Ammon's horn (tissue), 1 donor: ENCODE measurements around the gene TMTC2.
"Not testable (repeated sequence)": the region's sequence is repeated elsewhere in the genome, so short reads cannot be mapped to it uniquely, and the experiment has no call there.

ENCODE experiments used
- DNase-seq: peaks from one replicate; pipeline ENCODE4 v3.0.0-alpha.2; 2016; ENCODE audit warnings: low spot score

TMTC2 gene

DNA sequence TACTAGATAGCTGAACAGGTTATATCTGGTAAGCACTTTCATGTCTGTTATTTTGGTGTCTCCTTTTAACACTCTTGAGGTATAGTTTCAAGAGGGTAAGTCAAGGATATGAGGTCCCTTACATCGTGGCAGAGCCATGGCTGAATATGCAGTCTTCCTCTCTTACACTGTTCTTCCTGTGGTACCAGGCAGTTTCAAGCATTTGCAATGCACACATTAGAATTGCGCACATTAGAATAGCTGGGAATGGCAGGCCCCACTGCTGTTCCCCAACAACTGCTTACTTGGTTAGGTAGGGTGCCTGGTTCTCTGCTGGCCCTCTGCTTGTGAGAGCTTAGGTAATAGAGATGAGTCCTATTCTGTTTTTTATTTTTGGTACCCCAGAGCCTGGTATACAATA lies 41.2 kb downstream of the TMTC2 start:
- no peak for DNase-seq

DNA sequence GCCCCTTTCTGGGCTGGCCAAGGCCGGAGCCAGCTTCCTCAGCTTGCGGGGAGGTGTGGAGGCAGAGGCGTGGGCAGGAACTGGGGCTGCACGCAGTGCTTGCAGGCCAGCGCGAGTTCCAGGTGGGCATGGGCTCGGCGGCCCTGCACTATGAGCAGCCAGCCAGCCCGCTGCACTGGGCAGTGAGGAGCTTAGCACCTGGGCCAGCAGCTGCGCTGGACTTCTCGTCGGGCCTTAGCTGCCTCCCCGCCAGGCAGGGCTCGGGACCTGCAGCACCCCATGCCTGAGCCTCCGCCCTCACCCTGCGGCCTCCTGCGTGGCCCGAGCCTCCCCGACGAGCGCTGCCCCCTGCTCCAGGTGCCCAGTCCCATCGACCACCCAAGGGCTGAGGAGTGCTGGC lies 42.0 kb downstream of the TMTC2 start:
- DNase-seq = no peak

DNA sequence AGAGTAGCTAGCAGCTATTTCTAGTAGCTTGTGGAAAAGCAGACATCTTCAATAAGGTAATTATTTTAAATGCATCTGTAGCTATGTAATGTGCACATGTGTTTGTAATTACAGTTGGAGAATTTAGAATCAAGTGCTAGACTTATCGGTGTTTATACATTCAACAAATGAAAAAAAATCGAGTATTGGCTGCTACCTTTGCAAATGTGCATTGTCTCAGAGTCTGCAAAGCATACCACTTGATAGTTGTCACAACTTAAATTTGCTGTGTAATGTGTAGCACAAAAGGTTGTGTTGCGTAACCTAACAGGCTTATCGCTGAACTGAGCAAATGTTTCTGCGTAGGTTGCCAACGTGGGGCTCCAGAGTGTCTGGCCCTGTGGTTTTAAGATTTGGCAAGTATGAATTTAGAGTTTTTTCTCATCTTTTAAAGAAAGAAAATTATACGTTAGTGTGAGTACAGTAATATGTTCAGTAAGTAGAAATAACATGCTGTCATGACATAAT lies 44.3 kb downstream of the TMTC2 start:
- no peak for DNase-seq

- DNase-seq = no peak
These were observed 53.7 kb downstream of the TMTC2 start for GRCh38 chr12:82740129-82741000.

DNA sequence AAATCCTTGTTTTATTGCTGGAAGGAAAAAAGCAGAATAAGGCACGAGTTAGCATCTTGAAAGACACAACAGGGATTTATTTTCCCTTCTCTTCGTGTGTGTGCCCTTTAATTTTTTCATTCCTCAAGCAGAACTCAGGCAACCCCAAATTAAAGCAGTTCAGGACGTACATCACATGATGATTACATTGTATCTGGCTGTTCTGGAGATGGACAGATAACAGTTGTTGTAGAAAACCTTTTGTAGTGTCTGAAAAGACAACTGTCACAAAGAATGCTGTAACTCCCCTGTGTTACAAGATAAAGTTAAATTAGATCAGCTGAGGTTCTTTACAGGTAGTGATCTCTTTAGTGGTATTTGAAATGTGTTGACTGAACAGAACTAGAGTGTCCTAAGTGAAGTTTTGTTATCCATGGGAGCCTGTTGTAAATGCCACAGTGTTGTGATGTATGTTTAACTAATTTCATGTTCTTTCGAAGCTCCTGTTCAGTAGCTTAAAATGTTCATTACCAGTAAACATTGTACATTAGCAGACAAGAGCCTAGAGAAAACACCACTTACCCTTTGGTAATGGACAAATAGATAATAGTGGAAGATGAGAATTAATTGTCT lies 58.5 kb downstream of the TMTC2 start:
- DNase-seq = no peak

DNA sequence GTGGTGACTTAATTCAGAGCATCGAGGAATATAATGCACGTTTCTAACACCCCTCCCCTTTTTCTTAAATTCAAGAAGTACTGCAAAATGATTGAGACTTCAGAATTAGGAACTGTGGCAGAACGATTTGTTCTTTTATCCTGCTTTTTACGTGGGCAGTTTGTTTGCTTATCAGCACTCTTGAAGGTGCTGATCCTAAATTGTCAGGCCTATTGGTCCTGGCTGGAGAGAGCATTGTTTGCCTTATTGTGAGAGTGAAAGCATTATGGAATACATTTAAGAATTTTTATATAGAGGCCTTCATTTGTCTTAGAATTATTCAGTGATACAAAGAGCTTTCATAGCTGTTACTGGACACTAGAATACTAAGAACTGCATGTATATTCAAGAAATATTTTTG lies 59.1 kb downstream of the TMTC2 start:
- DNase-seq = no peak

DNA sequence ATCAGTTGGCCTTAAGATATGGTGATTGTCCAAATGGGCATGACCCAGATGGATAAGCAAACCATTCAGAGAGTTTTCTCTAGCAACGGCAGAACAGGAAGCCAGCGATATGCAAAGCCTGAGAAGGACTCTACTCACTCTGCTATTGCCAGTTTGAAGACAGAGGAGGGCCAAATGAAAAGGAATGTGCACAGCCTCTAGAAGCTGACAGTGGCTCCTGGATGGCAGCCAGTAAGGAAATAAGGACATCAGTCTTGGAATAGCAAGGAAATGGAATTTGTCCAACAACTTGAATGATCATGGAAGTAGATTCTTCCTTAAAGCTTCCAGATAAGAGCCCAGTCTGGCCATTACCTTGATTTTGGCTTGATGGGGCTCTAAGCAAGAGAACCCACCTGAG lies 60.0 kb downstream of the TMTC2 start:
- DNase-seq = no peak

DNA sequence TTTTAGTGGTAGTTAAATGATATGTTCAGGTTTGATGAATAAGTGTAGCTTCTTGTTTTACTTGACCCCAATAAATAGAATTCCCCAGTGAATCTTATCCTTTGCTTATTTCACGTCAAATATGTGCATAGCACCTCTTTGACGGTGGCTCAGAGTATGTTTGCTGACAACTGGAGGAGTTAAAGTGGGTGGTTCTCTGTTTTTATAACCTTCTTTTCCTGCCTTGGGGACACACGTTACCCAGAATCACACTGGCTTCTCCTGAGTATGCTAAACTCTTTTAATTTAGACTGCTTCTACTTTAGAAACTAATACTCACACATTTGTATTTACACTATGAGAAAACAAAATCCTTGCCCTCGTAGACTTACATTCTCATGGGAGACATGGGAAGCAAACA lies 62.3 kb downstream of the TMTC2 start:
- no peak for DNase-seq

GRCh38 chr12:82754856-82755255 lies 68.2 kb downstream of the TMTC2 start:
- DNase-seq = no peak

DNA sequence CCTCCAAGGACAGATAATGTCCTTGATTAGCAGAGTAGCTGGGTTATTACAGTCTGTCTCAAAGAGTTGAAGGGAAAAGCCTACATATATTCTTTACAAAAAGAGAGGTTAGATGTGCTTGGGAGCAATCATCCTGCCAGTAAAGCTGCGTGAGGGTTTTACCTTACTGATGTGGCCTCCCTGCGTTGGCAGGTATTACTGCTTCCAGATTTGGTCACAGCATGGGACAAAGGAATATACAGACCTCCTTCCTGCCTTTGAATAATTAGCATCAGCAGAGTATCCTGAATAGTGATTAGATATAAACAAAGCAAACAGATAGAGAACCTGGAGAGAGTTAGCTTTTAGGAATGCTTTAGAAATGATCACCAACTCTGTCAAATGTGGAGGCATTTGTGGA lies 69.6 kb downstream of the TMTC2 start:
- DNase-seq = no peak

GRCh38 chr12:82757059-82757458 lies 70.4 kb downstream of the TMTC2 start:
- DNase-seq = no peak

- DNase-seq = no peak
These were observed 71.0 kb downstream of the TMTC2 start for GRCh38 chr12:82757656-82758055.

GRCh38 chr12:82758749-82759330 lies 72.1 kb downstream of the TMTC2 start:
- DNase-seq = peak; percentile 40

DNA sequence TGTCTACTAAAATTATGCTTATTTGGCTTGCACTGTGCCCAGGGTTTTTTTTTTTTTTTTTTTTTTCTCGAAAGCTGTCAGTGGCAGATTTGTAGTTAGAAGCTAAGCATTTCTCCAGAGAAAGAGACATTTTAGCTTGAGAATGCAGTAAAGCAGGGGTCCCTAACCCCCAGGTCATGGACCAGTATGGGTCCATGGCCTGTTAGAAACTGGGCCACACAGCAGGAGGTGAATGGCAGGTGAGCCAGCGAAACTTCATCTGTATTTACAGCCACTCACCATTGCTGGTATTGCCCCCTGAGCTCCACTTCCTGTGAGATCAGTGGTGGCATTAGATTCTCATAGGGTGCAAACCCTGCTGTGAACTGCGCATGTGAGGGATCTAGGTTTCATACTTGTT lies 73.7 kb downstream of the TMTC2 start:
- no peak for DNase-seq

DNA sequence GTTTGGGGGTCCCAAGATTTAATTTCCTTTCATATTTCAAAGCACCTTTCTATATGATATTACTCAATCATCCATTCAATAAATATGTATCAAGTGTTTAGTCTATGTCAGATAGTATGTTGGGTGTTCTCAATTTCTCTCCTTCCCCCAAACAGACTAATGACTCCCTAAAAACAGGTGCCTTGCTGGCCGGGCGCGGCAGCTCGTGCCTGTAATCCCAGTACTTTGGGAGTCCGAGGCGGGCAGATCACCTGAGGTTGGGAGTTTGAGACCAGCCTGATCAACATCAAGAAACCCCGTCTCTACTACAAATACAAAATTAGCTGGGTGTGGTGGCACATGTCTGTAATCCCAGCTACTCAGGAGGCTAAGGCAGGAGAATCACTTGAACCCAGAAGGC lies 78.5 kb downstream of the TMTC2 start:
- DNase-seq = not testable (repeated sequence)

DNA sequence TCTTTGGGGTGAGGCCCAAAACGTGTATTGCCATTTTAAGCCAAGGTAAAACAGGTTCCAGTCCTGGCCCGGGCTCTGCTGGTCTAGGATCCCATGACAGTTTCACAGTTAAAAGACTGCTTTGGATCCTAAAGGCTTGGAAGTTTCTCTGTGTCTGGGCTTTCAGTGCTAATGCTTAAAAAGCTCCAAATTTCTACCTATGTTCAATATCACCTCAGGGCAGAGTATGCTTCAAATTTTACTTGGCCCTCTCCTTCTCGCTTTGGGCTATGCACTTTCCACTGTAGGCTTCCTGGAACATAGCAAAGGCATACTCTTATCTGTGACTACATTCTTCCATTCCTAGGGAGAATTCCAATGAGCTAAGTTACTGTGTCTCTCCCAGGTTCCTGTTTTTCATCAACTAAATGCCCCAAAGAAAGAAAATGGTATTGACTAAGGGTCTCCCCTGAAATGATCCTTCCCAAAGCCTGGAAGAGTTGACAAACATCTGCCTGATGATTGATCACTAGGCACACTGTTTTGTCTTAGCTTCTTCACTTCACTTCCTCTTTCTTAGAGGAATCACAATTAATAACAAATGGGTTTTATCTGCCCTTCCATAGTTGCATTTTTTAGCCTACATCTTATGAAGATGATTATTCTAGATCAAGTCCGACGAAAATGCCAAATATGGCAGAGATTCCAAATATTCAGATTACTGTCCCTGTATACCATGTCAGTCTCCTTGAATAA lies 79.4 kb downstream of the TMTC2 start:
- DNase-seq = no peak

GRCh38 chr12:82774666-82775065 lies 88.0 kb downstream of the TMTC2 start:
- no peak for DNase-seq

GRCh38 chr12:82780517-82780916 lies 93.8 kb downstream of the TMTC2 start:
- DNase-seq = no peak

GRCh38 chr12:82781309-82781997 lies 94.7 kb downstream of the TMTC2 start:
- peak; percentile 82 for DNase-seq

DNA sequence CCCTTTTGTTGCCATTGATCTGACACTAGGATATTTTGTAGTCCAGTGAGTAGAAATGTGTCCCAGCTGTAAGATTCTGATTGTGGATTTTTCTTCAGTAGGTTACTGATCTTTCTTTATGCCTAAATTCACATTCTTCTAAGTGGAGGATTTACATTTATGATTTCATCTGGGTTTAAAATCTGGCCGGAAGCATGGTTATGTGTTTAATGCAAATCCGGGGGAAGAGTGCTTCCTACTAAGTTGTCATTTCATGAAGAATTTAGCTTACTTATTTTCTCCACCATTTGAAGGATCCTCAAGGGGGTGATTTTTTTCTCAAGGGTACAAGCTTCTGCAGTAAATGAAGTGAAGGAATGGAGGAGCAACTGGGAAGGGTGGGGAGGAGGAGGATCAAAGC lies 96.7 kb downstream of the TMTC2 start:
- no peak for DNase-seq

DNA sequence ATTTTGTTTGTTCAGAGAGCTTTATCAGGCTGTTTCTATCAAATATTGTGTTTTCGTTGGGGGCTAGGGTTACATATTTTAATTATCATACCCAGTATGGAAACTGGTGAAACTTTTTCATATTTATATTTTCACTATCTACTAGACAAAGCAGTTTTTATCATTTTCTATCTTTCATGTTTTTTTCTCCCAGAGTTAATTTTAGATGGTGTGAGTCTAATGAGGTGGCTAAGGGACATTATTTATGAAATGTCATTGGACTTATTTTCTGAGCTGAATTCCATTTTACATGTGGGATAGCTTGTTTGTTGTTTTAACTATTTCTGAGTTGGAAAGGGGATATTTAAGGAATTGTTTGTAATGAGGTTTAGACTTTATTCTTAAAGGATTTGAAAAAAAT lies 100.3 kb downstream of the TMTC2 start:
- no peak for DNase-seq

GRCh38 chr12:82788594-82788993 lies 101.9 kb downstream of the TMTC2 start:
- no peak for DNase-seq
